Activated CD4-positive, alpha-beta T cell treated with anti-CD3 and anti-CD28 coated beads, Interleukin-10, Interleukin-2, amounts not matched to agents 100 ng/mL and 50 ng/mL, durations not matched to agents 16 hours and 8 hours (primary cell): ENCODE data around the gene CCDC188.

ENCODE experiments used
- DNase-seq: peaks from one replicate; pipeline ENCODE4 v3.0.0-alpha.2; 2020

The CCDC188 gene

DNA sequence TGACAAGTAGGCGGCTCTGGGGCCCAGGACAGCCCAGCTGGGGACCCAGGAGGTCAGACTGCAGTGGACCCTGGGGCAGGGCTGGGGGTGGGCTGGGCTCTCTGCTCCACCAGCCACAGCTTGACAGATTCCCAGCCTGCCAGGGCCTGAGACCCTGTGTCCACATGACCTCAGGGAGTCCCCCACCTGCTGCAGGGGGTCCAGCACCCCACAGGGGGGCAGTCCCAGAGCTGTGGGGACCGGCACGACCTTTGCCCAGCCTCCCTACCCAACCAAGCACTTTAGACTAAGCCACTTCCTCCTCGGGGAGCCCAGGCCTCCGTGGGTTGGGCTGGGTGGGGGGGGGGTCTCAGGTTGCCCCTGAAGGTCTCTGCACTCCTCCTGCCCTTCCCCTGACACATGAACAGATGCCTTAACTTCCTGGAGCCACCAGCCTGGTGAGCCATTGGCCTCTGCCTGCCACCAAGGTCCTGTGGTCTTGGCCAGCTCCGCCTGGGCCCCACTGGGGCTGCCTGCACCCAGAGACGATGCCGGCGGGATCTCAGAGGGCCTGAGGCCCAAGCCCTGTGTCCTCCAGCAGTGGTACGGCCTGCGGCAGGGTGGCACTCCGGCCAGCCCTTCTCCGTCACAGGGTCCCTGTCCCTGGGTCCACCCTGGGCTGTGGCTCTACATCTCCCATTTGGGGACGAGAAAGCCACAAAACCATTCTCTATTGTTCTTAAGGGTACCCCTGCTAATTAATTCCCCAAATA is 3.4 kb downstream of the CCDC188 start:
- DNase-seq, result no peak

GRCh38 chr22:20146777-20147176 is 4.1 kb downstream of the CCDC188 start:
- DNase-seq, result no peak

DNA sequence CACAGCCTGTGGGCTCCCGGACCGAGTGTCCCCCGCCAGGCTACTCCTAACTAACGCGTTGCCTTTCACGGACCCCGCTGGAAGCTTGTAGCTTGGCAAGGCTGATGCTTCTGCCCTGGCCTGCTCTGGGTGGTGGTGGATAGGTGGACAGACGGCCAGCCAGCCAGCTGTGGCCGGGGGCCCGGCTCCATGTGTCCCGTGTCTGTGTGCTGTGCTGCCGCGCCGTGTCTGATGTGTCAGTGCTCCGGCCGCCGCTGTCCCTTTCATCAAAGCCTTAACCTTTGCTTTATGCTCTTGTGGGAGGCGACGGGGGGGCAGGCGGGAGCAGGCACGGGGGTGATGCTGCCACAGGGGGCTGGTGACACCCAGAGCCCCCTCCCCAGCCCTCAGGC is 5.0 kb downstream of the CCDC188 start:
- no peak for DNase-seq

DNA sequence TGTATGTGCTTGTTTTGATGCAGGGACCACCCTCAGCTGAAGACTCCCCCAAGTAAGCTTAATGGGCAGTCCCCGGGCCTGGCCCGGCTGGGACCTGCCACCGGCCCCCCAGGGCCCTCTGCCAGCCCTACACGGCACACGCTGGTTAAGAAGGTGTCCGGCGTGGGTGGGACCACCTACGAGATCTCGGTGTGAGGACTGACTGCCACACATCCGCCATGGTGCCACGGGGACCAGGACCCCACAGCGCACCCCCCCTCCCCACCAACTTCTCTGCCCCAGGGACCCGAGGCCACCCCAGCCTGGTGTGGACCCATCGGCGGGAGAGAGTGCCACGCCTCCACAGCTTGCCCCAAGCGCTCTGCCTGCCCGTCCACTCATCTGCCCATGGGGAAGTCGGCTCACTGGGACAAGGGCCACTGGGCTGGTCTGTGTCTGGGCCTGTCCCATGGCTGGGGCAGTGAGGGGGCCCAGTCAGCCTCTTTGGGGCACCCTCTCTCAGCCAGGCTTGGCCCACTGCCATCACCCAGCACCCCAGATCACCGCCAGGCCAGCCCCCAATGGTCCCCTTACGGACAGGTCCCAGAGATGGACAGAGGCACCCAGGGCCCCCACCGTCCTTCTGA is 5.5 kb downstream of the CCDC188 start:
- DNase-seq, result no peak

GRCh38 chr22:20143883-20144665 is 6.8 kb downstream of the CCDC188 start:
- DNase-seq, result no peak

DNA sequence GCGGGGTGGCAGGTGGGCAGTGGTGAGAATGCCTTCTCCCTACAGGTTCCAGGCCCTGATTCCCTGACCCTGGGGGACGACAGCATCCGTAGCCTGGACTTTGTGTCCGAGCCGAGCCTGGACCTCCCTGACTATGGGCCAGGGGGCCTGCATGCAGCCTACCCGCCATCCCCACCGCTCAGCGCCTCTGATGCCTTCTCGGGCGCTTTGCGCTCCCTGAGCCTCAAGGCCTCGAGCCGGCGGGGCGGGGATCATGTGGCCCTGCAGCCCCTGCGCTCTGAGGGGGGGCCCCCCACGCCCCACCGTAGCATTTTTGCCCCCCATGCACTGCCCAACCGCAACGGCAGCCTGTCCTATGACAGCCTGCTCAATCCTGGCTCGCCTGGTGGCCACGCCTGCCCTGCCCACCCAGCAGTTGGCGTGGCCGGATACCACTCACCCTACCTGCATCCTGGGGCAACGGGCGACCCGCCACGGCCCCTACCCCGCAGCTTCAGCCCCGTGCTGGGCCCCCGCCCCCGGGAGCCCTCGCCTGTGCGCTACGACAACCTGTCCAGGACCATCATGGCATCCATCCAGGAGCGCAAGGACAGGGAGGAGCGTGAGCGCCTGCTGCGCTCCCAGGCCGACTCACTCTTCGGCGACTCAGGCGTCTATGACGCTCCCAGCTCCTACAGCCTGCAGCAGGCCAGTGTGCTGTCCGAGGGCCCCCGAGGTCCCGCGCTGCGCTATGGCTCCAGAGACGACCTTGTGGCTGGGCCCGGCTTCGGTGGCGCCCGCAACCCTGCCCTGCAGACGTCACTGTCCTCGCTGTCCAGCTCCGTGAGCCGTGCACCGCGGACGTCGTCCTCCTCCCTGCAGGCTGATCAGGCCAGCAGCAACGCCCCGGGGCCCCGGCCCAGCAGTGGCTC is 7.9 kb downstream of the CCDC188 start:
- DNase-seq, result no peak

- no peak for DNase-seq
Observed at GRCh38 chr22:20141186-20142077, 9.4 kb downstream of the CCDC188 start.

DNA sequence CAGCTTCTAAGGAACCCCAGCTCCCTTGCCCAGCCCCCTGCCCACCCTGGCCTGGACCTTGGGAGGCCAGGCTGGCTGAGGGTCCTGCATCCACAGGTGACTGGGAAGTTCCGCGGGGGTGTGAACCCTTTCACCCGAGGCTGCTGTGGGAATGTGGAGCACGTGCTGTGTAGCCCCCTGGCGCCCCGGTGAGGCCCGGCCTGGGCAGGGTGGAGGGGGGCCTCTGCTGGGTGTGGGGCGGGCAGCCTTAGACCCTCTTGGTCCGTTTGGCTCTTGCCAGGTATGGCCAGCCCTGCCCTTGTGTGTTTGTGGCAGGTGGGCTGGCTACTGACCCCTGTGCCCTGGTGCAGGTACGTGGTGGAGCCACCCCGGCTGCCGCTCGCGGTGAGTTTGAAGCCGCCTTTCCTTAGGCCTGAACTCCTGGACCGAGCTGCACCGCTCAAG is 10.3 kb downstream of the CCDC188 start:
- DNase-seq, result no peak

GRCh38 chr22:20140107-20140445 is 10.8 kb downstream of the CCDC188 start:
- no peak for DNase-seq

- DNase-seq, result no peak
Observed at GRCh38 chr22:20139391-20140106, 11.3 kb downstream of the CCDC188 start.

GRCh38 chr22:20138868-20139267 is 12.0 kb downstream of the CCDC188 start:
- DNase-seq, result no peak

GRCh38 chr22:20138417-20138738 is 12.5 kb downstream of the CCDC188 start:
- DNase-seq, result no peak

DNA sequence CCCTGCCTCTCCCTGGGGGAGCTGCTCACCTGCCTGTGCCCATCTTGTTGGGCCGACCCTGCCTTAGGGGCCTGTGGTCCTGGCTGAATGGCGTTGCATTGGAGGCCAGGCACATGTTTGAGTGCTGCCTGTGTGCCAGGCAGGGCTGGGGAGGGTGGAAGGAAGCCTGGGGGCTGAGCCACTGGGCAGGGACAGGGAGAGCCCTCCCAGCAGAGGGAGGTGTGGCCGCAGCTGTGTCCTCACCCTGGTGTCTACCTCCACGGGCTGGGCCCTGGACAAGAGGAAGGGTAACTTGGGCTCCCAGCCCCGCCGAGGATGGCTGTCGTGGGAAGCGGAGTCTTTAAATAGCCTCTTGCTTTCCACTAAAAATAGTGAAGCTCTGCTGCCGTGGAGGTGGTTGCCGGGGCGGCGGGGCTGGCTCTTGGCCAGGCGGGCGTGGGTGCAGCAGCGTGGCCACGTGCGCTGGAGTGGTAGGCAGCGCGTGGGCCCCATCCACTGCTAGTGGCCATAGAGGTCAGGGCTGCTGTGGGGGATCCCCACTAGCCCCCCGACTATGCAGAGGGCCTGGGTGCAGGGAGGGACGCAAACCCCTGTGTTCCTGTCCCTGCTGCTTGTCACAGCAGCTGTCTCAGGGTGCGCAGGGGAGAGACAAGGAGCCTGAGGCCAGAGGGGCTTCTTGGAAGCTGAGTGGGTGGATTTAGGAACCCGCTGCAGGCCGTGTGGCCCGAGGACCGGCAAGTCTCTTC is 13.0 kb downstream of the CCDC188 start:
- DNase-seq, result no peak

- DNase-seq, result no peak
Observed at GRCh38 chr22:20137113-20137512, 13.7 kb downstream of the CCDC188 start.

GRCh38 chr22:20136603-20136873 is 14.3 kb downstream of the CCDC188 start:
- DNase-seq, result no peak

DNA sequence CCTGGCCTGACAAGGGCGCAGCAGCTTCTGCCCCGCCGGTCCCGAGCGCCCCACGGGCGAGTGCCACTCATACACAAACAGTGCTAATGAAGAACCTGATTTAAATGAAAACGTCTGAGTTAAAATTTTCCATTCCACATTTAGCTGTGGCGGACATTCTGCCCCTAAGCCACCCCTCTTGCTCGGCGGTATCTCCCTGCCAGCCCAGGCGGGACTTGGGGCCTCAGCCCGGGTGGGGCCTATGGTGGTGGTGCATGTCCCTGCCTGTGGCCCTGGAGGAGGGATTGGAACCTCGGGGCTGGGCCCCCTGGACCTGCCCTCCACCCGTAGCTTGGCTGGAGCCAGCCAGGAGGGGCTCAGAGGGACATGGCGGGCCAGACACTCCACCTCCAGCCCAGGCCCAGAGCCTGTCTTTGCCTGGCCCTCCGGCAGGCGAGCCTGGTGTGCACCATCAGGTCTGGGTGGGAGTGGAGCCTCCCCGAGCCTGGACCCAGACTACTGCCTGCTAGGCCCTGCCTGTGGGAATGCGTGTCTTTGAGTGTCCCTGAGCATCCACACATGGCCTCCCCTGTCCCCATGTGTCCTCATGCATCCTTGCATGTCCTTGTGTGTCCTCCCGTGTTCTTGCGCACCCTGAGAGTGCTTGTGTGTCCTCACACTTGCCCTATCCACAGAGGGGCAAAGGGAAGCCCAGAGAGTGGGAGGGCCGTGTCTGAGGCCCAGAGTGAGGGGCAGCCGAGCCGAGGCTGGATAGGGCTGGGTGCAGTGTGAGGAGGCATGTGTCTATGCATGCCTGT is 14.9 kb downstream of the CCDC188 start:
- no peak for DNase-seq

- no peak for DNase-seq
Observed at GRCh38 chr22:20135265-20135664, 15.6 kb downstream of the CCDC188 start.

GRCh38 chr22:20133930-20134549 is 16.8 kb downstream of the CCDC188 start:
- DNase-seq, result no peak

GRCh38 chr22:20132686-20133246 is 18.1 kb downstream of the CCDC188 start:
- DNase-seq, result no peak
